GM06990 (cell line): ENCODE data around the gene UBE3C.
"Not testable (repeated sequence)": the region's sequence is repeated elsewhere in the genome, so short reads cannot be mapped to it uniquely, and the experiment has no call there.

Experiments
- DNase-seq: peaks from one replicate; pipeline ENCODE4 v3.0.0-alpha.2; 2011; ENCODE audit not compliant: insufficient read length; ENCODE audit errors: extremely low read depth
- H3K27me3 ChIP-seq: replicated peaks from 2 replicates; pipeline ENCODE4 v1.6.0; 2011; ENCODE audit warnings: low read length; ENCODE audit not compliant: control insufficient read depth, insufficient read depth
- H3K36me3 ChIP-seq: 2 replicates; pipeline ENCODE4 v1.5.1; 2011; ENCODE audit warnings: low read length; ENCODE audit not compliant: control insufficient read depth, insufficient read depth
- H3K4me3 ChIP-seq: replicated peaks from 2 replicates; pipeline ENCODE4 v1.5.1; 2011; ENCODE audit warnings: low read depth, mild to moderate bottlenecking, control low read depth, low read length
- TF ChIP-seq, protein P1 (sequence below): IDR thresholded peaks from 2 replicates; pipeline ENCODE4 v1.5.1; 2011; ENCODE audit warnings: low read length, control low read depth, mild to moderate bottlenecking, inconsistent platforms; ENCODE audit not compliant: insufficient read depth, poor library complexity, severe bottlenecking

Gene UBE3C

DNA sequence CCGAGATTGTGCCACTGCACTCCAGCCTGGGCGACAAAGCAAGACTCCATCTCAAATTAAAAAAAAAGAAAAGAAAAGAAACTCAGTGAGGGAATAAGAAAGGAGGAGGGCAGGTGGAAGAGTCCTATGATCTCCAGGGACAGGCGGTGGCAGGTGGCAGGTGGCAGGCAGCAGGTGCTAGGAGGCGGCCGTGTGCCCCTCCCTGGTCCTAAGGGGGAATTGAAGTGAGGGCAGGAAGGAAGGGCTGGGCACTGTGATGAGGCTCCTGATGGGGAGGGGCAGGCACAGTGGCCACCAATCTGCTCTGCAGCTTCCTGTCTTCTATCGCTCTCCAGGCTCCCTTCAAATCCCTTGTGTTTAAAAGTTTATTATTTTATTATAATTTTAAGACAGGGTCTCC lies 41.2 kb upstream of the UBE3C start:
- Histone ChIP-seq H3K4me3 (no peak overlapping the region), H3K27me3 (no peaks in the 10 kb centered on the region), H3K36me3 (no peaks in the 10 kb centered on the region)
- TF ChIP-seq, protein P1, sequence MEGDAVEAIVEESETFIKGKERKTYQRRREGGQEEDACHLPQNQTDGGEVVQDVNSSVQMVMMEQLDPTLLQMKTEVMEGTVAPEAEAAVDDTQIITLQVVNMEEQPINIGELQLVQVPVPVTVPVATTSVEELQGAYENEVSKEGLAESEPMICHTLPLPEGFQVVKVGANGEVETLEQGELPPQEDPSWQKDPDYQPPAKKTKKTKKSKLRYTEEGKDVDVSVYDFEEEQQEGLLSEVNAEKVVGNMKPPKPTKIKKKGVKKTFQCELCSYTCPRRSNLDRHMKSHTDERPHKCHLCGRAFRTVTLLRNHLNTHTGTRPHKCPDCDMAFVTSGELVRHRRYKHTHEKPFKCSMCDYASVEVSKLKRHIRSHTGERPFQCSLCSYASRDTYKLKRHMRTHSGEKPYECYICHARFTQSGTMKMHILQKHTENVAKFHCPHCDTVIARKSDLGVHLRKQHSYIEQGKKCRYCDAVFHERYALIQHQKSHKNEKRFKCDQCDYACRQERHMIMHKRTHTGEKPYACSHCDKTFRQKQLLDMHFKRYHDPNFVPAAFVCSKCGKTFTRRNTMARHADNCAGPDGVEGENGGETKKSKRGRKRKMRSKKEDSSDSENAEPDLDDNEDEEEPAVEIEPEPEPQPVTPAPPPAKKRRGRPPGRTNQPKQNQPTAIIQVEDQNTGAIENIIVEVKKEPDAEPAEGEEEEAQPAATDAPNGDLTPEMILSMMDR = no peak
- no peak for DNase-seq

GRCh38 chr7:157100005-157100404 lies 38.7 kb upstream of the UBE3C start:
- H3K36me3 ChIP-seq, H3K4me3 ChIP-seq, DNase-seq, H3K27me3 ChIP-seq: not testable (repeated sequence)

- H3K36me3 ChIP-seq, H3K4me3 ChIP-seq, DNase-seq, H3K27me3 ChIP-seq: not testable (repeated sequence)
Observed at GRCh38 chr7:157103641-157104040, 35.1 kb upstream of the UBE3C start.

GRCh38 chr7:157111311-157111710 lies 27.4 kb upstream of the UBE3C start:
- no peaks in the 10 kb centered on the region for H3K36me3 ChIP-seq
- no peak for DNase-seq
- H3K4me3 ChIP-seq = no peak overlapping the region
- H3K27me3 ChIP-seq = no peaks in the 10 kb centered on the region
- TF ChIP-seq, protein P1 = no peak

DNA sequence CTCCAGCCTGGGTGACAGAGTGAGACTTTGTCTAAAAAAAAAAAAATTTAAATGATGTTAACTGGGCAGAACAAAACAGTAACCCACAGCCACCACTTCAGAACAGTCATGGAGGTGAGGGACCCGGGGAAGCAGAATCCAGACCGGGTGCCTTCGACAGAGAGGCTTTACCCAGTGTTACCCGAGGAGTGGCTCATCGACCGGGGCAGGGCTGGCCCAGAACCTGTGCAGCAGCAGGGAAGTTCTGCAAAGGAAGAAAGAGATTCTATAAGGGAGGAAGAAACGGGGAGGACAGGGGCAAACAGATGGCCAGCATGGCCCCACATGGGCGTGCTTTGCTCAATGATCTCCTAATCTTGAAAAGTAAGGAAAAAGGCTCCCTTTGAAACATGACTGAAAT lies 26.0 kb upstream of the UBE3C start:
- DNase-seq = no peak
- H3K27me3 ChIP-seq = no peaks in the 10 kb centered on the region
- no peaks in the 10 kb centered on the region for H3K36me3 ChIP-seq
- TF ChIP-seq, protein P1 = no peak
- H3K4me3 ChIP-seq = no peak overlapping the region

- H3K4me3 ChIP-seq = no peak overlapping the region
- no peaks in the 10 kb centered on the region for H3K36me3 ChIP-seq
- DNase-seq = no peak
- no peaks in the 10 kb centered on the region for H3K27me3 ChIP-seq
- TF ChIP-seq, protein P1 = no peak
Observed at GRCh38 chr7:157113607-157114006, 25.1 kb upstream of the UBE3C start.

- no peak for DNase-seq
- TF ChIP-seq, protein P1 = no peak
- no peaks in the 10 kb centered on the region for H3K27me3 ChIP-seq
- H3K36me3 ChIP-seq = no peaks in the 10 kb centered on the region
- H3K4me3 ChIP-seq = no peak overlapping the region
Observed at GRCh38 chr7:157116762-157117161, 22.0 kb upstream of the UBE3C start.
